Type B pancreatic cell (in vitro differentiated cells): ENCODE data around the gene RBM7. TPM values are rescaled to one million over a fixed set of nuclear protein-coding genes. Genes with fewer than 3 reads are reported as not detected.
A peak's percentile ranks its signal among the peaks of the same experiment; 100 is the strongest.

ENCODE experiments used
- DNase-seq: peaks from one replicate; pipeline ENCODE4 v3.0.0; 2021; ENCODE audit warnings: mixed read lengths; ENCODE audit not compliant: unreplicated experiment; ENCODE audit errors: extremely low spot score
- H3K27ac Mint-ChIP-seq: 2 replicates; pipeline ENCODE4 v1.8.0; 2021; ENCODE audit warnings: mild to moderate bottlenecking, mixed read lengths
- H3K27me3 Mint-ChIP-seq: 2 replicates; pipeline ENCODE4 v1.8.0; 2021; ENCODE audit warnings: mixed read lengths
- H3K36me3 Mint-ChIP-seq: 2 replicates; pipeline ENCODE4 v1.8.0; 2021; ENCODE audit warnings: mixed read lengths
- H3K4me1 Mint-ChIP-seq: one replicate; pipeline ENCODE4 v1.8.0; 2021; ENCODE audit warnings: mixed read lengths; ENCODE audit not compliant: unreplicated experiment
- H3K4me3 Mint-ChIP-seq: 2 replicates; pipeline ENCODE4 v1.8.0; 2021; ENCODE audit warnings: mild to moderate bottlenecking, mixed read lengths
- H3K9me3 Mint-ChIP-seq: 2 replicates; pipeline ENCODE4 v1.8.0; 2021; ENCODE audit warnings: mixed read lengths
- CTCF ChIP-seq: fragments of 200-600 bp; sonication (generic); conservative IDR thresholded peaks from 2 replicates; pipeline ENCODE4 v1.5.0; 2021; ENCODE audit warnings: antibody characterized with exemption, mild to moderate bottlenecking
- long read RNA-seq: library from polyadenylated mRNA; unstranded; transcript quantifications from one replicate; pipeline ENCODE4 v2.0.0, GENCODE V29; 2020
- total RNA-seq: library from RNA; stranded (reverse); gene quantifications from 2 replicates; pipeline ENCODE4 v1.2.1, GENCODE V29; 2021; ENCODE audit warnings: low replicate concordance

The RBM7 gene
- 32.6 and 53.8 TPM in 2 replicates for total RNA-seq
- long read RNA-seq, full-length matches to known transcripts, result 214 of 228 reads
- long read RNA-seq, partial matches to known transcripts, result 7 of 228 reads
- long read RNA-seq, other reads (novel, unspliced or antisense), result 7 of 228 reads

- Mint-ChIP-seq H3K4me3 (peak within 1 kb of the TSS; percentile 99), H3K4me1 (peaks cover 22% of the 10 kb centered on the region), H3K9me3 (no peaks in the 10 kb centered on the region), H3K36me3 (peaks cover 23% of the 10 kb centered on the region), H3K27ac (peak within 1 kb of the TSS; percentile 100), H3K27me3 (no peaks in the 10 kb centered on the region)
- DNase-seq, result peak; percentile 96
- TF ChIP-seq CTCF, result no peak
Observed at GRCh38 chr11:114400216-114400914, at the start of gene RBM7, which contains the start of gene C11orf71. Gene RBM7, plus strand, starts transcription at chr11:114400666. Its CDS starts 6 bp downstream, at chr11:114400672. Gene C11orf71, minus strand, starts transcription at chr11:114400511. Its CDS starts 180 bp downstream, at chr11:114400331.

GRCh38 chr11:114353443-114353842, 47.0 kb upstream of the RBM7 start:
- no peak for TF ChIP-seq CTCF
- peaks cover 8% of the 10 kb centered on the region for H3K4me1 Mint-ChIP-seq
- peak overlapping the region; percentile 81 for H3K27ac Mint-ChIP-seq
- no peaks in the 10 kb centered on the region for H3K36me3 Mint-ChIP-seq
- DNase-seq, result no peak
- H3K4me3 Mint-ChIP-seq, result no peak overlapping the region
- H3K27me3 Mint-ChIP-seq, result no peaks in the 10 kb centered on the region
- no peaks in the 10 kb centered on the region for H3K9me3 Mint-ChIP-seq

- no peaks in the 10 kb centered on the region for H3K36me3 Mint-ChIP-seq
- peak overlapping the region; percentile 81 for H3K27ac Mint-ChIP-seq
- no peaks in the 10 kb centered on the region for H3K9me3 Mint-ChIP-seq
- TF ChIP-seq CTCF, result no peak
- peaks cover 8% of the 10 kb centered on the region for H3K4me1 Mint-ChIP-seq
- peak overlapping the region; percentile 71 for H3K4me3 Mint-ChIP-seq
- no peaks in the 10 kb centered on the region for H3K27me3 Mint-ChIP-seq
- DNase-seq, result no peak
Observed at GRCh38 chr11:114354076-114354475, 46.4 kb upstream of the RBM7 start.

GRCh38 chr11:114358716-114359115, 41.8 kb upstream of the RBM7 start:
- Mint-ChIP-seq H3K36me3 (no peaks in the 10 kb centered on the region), H3K27ac (peak overlapping the region; percentile 48), H3K4me1 (peaks cover 4% of the 10 kb centered on the region), H3K27me3 (no peaks in the 10 kb centered on the region), H3K4me3 (no peak overlapping the region), H3K9me3 (no peaks in the 10 kb centered on the region)
- no peak for DNase-seq
- no peak for TF ChIP-seq CTCF

- Mint-ChIP-seq H3K27me3 (no peaks in the 10 kb centered on the region), H3K36me3 (no peaks in the 10 kb centered on the region), H3K4me3 (no peak overlapping the region), H3K9me3 (no peaks in the 10 kb centered on the region), H3K27ac (no peak overlapping the region), H3K4me1 (no peaks in the 10 kb centered on the region)
- DNase-seq, result no peak
- TF ChIP-seq CTCF, result no peak
Observed at GRCh38 chr11:114359342-114359741, 41.1 kb upstream of the RBM7 start.
